Suprapubic skin (tissue), 4 donors: ENCODE results near the gene FAM72C.
"Not testable (repeated sequence)": the region's sequence is repeated elsewhere in the genome, so short reads cannot be mapped to it uniquely, and the experiment has no call there.

ENCODE experiments used
- CTCF ChIP-seq, 2 donors: fragments of 200-600 bp in 1 of 2; fragments of 450-650 bp in 1 of 2; sonication (generic) in 1 of 2; IDR thresholded peaks; one replicate each; pipeline ENCODE4 v1.5.1; 2016 to 2019; ENCODE audit warnings: antibody characterized with exemption in 2 of 2, mild to moderate bottlenecking in 1 of 2, moderate library complexity in 1 of 2
- EP300 ChIP-seq: sonication (generic); formaldehyde crosslinking; IDR thresholded peaks from one replicate; pipeline ENCODE4 v1.6.1; 2017; ENCODE audit warnings: antibody characterized with exemption
- POLR2A ChIP-seq, 2 donors: fragments of 450-650 bp; IDR thresholded peaks; one replicate each; pipeline ENCODE4 v1.6.1; 2017; ENCODE audit warnings: antibody characterized with exemption in 2 of 2, mild to moderate bottlenecking in 2 of 2, moderate library complexity in 2 of 2
- POLR2AphosphoS5 ChIP-seq, 3 donors: sonication (generic); formaldehyde crosslinking; IDR thresholded peaks; one replicate each; pipeline ENCODE4 v1.6.1; 2017; ENCODE audit warnings: antibody characterized with exemption in 3 of 3

- not testable (repeated sequence) for TF ChIP-seq CTCF (IDR thresholded peaks at IDR 0.05); POLR2A (IDR thresholded peaks at IDR 0.05); EP300; POLR2AphosphoS5 (IDR thresholded peaks at IDR 0.05)
Observed at GRCh38 chr1:143944576-143945240, 27.1 kb downstream of the FAM72C start.
